SK-N-MC (cell line): ENCODE measurements around the gene PCDHB8.

ENCODE experiments used
- EZH2 ChIP-seq: fragments of 200-600 bp; sonication (generic); IDR thresholded peaks from one replicate; pipeline ENCODE4 v1.6.1; 2017; ENCODE audit warnings: antibody characterized with exemption
- POLR2AphosphoS5 ChIP-seq: IDR thresholded peaks from 2 replicates; pipeline ENCODE4 v1.6.1; 2012; ENCODE audit warnings: mild to moderate bottlenecking, low read depth, low read length, borderline replicate concordance

DNA sequence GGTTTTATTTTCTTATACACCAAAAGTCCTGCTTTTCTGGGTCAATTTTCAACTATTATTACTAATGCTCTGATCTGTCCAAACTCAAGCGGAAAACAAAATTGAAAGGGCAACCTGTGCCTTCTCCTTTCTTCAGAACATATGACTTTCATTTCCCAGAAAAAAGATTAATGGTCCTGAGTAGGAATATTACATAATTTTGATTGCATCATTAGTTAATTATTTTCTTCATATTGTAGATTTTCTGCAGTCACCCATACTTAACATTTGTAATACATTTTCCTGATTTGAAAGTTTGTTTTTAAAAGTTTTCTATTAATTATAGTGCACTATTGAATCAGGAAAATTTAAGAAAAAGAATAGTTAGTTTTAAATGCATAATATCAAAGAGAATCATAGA is 1.7 kb upstream of the PCDHB8 start:
- no peak for TF ChIP-seq POLR2AphosphoS5
- no peak for TF ChIP-seq EZH2
